Measurements from ENCODE around the gene TLE3. TPM values are rescaled to one million over a fixed set of nuclear protein-coding genes. Genes with fewer than 3 reads are reported as not detected.

The TLE3 gene
- total and polyA plus RNA-seq, 9 donors = 17.5 to 70.8 (median 58.9) TPM

- TF ChIP-seq POLR2A (IDR thresholded peaks at IDR 0.05) = no peak
- Histone ChIP-seq H3K4me3 (no peak overlapping the region), H3K27ac (no peak overlapping the region), H3K27me3 (no peaks in the 10 kb centered on the region), H3K9me3 (no peaks in the 10 kb centered on the region), H3K4me1 (ENCODE audit: insufficient read depth) (peaks cover 11% of the 10 kb centered on the region), H3K36me3 (no peaks in the 10 kb centered on the region)
- WGBS, 3 donors = 53 to 67% (median 59%) methylated on average over 10 of the region's 10 CpGs
- intact Hi-C loops (cut with DNase I) = no loop called here
- DNase-seq = no peak
These were observed 23.4 kb upstream of the TLE3 start for GRCh38 chr15:70120958-70121623.

GRCh38 chr15:70119911-70120508 lies 22.3 kb upstream of the TLE3 start:
- no peak for TF ChIP-seq CTCF (IDR thresholded peaks at IDR 0.05)
- no peak for TF ChIP-seq POLR2A (IDR thresholded peaks at IDR 0.05)
- TF ChIP-seq EP300 (IDR thresholded peaks at IDR 0.05) = no peak
- intact Hi-C loops (cut with DNase I) = no loop called here
- Histone ChIP-seq H3K9me3 (no peaks in the 10 kb centered on the region), H3K27me3 (no peaks in the 10 kb centered on the region), H3K4me1 (ENCODE audit: insufficient read depth) (peaks cover 11% of the 10 kb centered on the region), H3K4me3 (no peak overlapping the region), H3K36me3 (no peaks in the 10 kb centered on the region), H3K27ac (no peak overlapping the region)
- no peak for DNase-seq
- WGBS, 3 donors = 76 to 88% (median 78%) methylated on average over 5 of the region's 5 CpGs

GRCh38 chr15:70118599-70118998 lies 20.9 kb upstream of the TLE3 start:
- no peak overlapping the region for H3K27ac ChIP-seq
- 95 to 97% (median 96%) methylated on average over 3 of the region's 3 CpGs for WGBS, 3 donors
- no peak for DNase-seq
- intact Hi-C loops (cut with DNase I) = no loop called here
- no peaks in the 10 kb centered on the region for H3K27me3 ChIP-seq
- no peaks in the 10 kb centered on the region for H3K36me3 ChIP-seq
- TF ChIP-seq EP300 (IDR thresholded peaks at IDR 0.05) (no peak), POLR2A (IDR thresholded peaks at IDR 0.05) (no peak), CTCF (IDR thresholded peaks at IDR 0.05) (no peak)
- H3K4me1 ChIP-seq (ENCODE audit: insufficient read depth) = peaks cover 11% of the 10 kb centered on the region
- no peak overlapping the region for H3K4me3 ChIP-seq
- H3K9me3 ChIP-seq = no peaks in the 10 kb centered on the region

- intact Hi-C loops (cut with DNase I) = no loop called here
- Histone ChIP-seq H3K27ac (no peak overlapping the region), H3K27me3 (no peaks in the 10 kb centered on the region), H3K4me1 (ENCODE audit: insufficient read depth) (peaks cover 12% of the 10 kb centered on the region), H3K4me3 (no peak overlapping the region), H3K9me3 (no peaks in the 10 kb centered on the region), H3K36me3 (no peaks in the 10 kb centered on the region)
- TF ChIP-seq EP300 (IDR thresholded peaks at IDR 0.05) (no peak), POLR2A (IDR thresholded peaks at IDR 0.05) (no peak), CTCF (IDR thresholded peaks at IDR 0.05) (no peak)
- 72 to 89% (median 86%) methylated on average over 3 of the region's 3 CpGs for WGBS, 3 donors
- DNase-seq = no peak
These were observed 18.6 kb upstream of the TLE3 start for GRCh38 chr15:70116317-70116716.

GRCh38 chr15:70114221-70114620 lies 16.5 kb upstream of the TLE3 start:
- peaks cover 6% of the 10 kb centered on the region for H3K4me1 ChIP-seq (ENCODE audit: insufficient read depth)
- H3K36me3 ChIP-seq = no peaks in the 10 kb centered on the region
- intact Hi-C loops (cut with DNase I) = no loop called here
- H3K4me3 ChIP-seq = no peak overlapping the region
- TF ChIP-seq POLR2A (IDR thresholded peaks at IDR 0.05) = no peak
- no peak for TF ChIP-seq EP300 (IDR thresholded peaks at IDR 0.05)
- TF ChIP-seq CTCF (IDR thresholded peaks at IDR 0.05) = no peak
- no peaks in the 10 kb centered on the region for H3K27me3 ChIP-seq
- no peak overlapping the region for H3K27ac ChIP-seq
- no peaks in the 10 kb centered on the region for H3K9me3 ChIP-seq
- 84 to 93% (median 90%) methylated on average over 3 of the region's 3 CpGs for WGBS, 3 donors
- DNase-seq = no peak
